ENCODE data around the gene C1orf21.

C1orf21 gene

DNA sequence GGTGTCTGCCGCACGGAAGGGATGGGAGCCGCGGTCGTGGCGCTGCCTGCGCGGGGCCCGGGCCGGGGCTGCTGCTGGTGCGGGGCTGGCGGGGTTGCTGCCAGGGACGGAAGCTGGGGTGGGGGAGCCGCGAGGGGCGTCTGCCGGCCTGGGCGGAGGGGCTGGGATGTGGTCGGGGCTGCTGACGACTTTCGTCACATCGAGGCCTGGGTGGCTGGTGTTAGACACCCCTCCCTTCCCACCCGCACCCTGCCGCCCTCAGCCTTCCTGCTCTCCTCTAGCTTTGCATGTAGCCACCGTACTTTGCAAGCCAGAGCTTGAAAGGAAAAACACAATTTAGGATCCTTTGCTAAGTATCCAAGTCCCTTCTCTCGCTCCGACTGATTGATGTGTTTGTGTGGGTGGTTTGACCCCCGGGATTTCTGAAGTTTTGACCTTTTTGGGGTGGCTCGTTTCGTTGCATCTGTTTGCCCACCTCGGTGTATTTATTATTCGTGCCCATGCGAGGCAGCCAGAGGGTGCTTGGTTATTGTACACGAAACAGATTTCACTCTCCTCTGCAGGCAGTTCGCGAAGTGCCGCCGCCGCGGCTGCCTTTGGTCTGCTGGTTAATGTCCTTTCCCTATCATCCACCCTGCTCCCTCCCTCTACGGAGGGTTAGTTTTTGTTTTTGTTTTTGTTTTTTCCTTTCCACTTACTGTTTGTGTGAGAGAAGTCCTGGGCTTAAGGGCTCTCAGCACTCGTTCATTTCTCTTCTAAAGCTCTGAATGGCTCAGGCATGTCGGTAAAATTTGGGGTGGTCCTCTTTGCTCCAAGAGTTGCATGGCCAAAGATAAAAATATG, 868 bp downstream of the C1orf21 start:
- peak; percentile 84 for DNase-seq

- peak; percentile 61 for DNase-seq
These were observed 1.6 kb downstream of the C1orf21 start for GRCh38 chr1:184388319-184388889.

- DNase-seq: peak; percentile 90
These were observed 2.1 kb downstream of the C1orf21 start for GRCh38 chr1:184388971-184389370.

GRCh38 chr1:184389446-184389845, 2.6 kb downstream of the C1orf21 start:
- no peak for DNase-seq

- DNase-seq: no peak
These were observed 4.1 kb downstream of the C1orf21 start for GRCh38 chr1:184390889-184391288.

GRCh38 chr1:184392067-184392466, 5.2 kb downstream of the C1orf21 start:
- DNase-seq: no peak

DNA sequence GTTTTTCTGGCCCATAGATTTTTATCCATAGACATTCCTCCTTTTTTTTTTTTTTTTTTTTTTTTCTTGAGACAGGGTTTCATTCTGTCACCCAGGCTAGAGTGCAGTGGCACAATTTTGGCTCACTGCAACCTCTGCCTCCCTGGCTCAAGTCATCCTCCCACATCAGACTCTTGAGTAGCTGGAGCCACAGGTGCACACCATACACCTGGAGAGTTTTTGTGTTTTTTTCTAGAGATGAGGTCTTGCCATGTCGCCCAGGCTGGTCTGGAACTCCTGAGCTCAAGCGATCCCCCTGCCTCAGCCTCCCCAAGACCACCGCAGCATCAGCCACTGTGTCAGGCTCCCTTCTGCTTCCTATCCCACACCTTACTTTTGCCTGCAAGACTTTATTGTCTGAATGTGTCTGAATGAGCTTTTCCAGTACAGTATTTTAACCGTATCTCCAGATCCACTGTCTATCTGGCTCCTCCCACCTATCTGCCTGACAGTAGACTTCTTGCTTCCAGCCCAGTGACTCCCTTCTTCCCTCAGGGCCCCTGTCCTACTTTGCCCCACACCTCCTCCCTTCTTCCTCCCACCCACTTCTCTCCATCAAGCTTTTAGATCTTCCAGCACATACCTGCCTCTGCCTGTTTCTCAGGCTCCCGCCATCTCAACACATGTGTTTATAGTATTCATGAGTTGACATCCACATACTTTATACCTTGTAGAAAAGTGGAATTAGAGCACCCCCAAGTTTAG, 6.1 kb downstream of the C1orf21 start:
- DNase-seq: peak; percentile 15

GRCh38 chr1:184393962-184394361, 7.1 kb downstream of the C1orf21 start:
- no peak for DNase-seq

GRCh38 chr1:184395370-184395769, 8.5 kb downstream of the C1orf21 start:
- peak; percentile 71 for DNase-seq

- DNase-seq: peak; percentile 50
These were observed 9.2 kb downstream of the C1orf21 start for GRCh38 chr1:184395937-184396480.

GRCh38 chr1:184399192-184399847, 12.5 kb downstream of the C1orf21 start:
- peak; percentile 42 for DNase-seq

DNA sequence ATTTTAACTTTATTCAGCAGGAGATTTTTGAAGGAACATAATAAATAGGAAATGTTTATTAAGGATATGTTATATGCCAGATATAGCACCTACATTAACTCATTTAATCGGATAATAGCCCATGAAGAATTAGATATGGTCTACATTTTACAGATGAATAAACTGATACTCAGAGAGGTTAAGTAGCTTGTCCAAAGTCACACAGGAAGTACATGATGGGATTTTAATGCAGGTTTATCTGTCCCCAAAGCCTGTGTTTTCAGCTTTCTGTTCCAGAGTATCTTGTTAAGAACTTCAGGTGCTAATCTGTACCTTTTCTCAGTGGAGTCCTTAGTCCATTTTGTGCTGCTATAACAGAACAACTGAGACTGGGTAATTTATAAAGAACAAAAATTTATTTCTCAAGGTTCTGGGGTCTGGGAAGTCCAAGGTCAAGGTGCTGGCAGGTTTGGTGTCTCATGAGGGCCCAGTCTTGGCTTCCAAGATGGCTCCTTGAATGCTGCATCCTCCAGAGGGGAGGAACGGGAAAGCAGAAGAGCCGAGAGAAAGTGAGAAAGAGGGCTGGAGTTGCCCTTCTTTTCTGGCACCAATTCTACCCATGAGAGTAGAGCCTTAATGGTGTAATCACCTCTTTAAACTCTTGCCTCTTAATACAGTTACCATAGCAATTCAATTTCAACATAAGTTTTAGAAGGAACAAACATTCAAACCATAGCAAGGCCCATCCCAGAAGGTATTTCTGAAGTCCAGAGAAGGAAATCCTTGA, 17.3 kb downstream of the C1orf21 start:
- DNase-seq: no peak

DNA sequence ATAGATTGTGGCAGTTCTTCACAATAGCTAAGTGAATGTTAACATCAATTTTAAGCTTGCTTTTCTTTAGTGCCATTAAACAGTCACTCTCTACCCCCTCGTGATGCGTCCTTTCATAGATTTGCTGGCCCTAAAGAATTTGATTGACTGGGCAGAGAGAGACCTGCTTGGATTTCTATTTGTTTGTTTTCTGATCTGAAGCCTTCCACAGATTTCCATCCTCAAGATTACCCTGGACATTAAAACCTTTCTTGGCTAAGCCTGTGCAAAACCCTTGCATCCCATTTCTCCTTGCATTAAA, 17.8 kb downstream of the C1orf21 start:
- DNase-seq: no peak

DNA sequence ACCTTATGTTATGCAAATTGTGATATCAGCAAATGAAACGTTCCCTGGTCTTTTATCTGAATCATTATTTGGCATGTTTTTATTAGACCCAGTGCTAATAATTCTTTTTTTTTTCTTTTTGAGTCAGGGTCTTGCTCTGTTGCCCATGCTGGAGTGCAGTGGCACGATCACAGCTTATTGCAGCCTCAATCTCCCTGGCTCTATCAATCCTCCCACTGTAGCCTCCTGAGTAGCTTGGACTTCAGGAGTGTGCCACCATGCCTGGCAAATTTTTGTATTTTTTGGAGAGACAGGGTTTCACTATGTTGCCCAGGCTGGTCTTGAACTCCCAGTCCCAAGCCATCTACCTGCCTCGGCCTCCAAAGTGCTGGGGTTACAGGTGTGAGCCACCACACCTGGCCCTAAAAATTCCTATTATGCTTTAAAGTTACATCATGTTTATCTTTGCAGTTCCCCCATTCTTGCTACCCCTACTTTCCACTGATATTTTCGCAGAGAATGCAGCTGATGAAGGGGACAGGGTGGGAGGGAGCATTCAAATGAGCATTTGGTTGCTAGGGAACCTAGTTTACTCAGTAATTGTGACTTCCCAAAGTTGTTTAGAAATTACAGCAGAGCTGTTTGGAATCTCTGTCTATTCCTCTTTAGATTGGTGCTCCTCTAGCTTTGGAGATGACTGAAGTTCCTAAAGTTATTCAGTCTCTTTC, 18.4 kb downstream of the C1orf21 start:
- DNase-seq: peak; percentile 57

DNA sequence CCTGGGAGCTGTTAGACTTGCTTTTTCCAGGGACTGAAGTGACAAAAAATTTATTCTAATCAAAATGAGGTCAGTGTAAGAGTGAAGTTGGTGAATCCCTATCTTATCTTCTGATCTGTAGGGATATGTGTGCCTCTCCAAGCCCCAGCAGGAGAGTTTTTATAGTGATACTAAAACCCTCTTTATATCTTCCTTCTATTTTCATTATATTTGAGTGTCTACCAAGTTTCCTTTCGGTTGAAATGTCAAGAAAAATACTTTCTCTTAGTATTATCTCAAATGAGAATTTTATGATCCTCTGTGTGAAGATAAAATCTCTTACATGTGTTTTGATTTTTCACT, 18.9 kb downstream of the C1orf21 start:
- DNase-seq: no peak

GRCh38 chr1:184406479-184406878, 19.6 kb downstream of the C1orf21 start:
- DNase-seq: peak; percentile 63

DNA sequence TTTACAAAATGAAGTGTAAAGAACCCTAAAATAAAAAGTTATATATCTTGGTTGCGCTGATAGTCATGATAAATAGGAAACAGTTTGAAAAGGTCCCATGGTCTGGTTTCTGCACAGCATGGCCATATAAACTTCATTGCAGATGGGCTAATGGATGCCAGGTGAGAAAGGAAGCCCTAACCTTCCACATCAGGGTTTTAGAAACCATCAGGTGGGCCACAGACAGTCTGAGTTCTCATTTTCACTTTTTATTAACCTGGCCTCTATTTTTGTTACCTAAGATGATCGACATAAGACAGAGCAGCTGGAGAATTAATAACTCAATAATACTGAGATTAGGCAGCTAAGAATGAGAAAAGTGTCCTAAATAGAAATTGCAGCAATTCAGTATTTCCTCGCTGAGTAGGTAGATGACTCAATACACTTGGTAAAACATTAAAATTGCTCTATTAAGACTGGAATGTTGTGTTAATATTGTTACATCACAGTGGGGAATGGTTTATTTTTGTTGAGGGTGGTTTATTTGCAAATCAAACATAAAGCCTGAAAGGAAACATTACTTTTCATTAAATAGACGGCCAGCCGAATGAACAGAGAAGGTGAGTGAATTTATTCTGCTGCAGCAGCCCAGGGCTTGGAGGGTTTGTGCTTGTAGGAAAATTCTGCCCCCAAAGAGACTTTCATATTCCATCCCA, 21.1 kb downstream of the C1orf21 start:
- DNase-seq: peak; percentile 70

GRCh38 chr1:184408580-184408979, 21.8 kb downstream of the C1orf21 start:
- DNase-seq: peak; percentile 87

GRCh38 chr1:184409011-184409410, 22.2 kb downstream of the C1orf21 start:
- no peak for DNase-seq

DNA sequence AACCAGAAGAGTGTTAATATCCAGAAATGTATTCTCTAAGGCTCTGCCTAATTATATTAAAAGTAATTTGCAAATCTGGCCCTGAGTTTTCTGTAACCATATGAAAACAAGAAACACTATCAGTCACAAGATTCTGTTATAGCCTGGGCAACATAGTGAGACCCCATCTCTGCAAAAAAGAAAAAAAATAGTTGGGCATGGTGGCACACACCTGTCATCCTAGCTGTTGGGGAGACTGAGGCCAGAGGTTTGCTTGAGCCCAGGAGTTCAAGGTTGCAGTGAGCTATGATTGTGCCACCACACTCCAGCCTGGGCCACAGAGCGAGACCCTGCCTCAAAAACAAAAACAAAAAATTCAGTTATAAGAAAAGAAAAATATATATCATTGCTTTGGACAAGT, 25.6 kb downstream of the C1orf21 start:
- DNase-seq: no peak

GRCh38 chr1:184416481-184416880, 29.7 kb downstream of the C1orf21 start:
- no peak for DNase-seq

Data from NCI-H69 (cell line).